HG03439 (cell line): Measurements from ENCODE around the gene PRAME.

Experiments used
- ATAC-seq: cut with Tn5 transposase; IDR thresholded peaks from one replicate; pipeline ENCODE4 v1.9.1; 2021; ENCODE audit warnings: mild to moderate bottlenecking, moderate library complexity; ENCODE audit not compliant: unreplicated experiment

PRAME gene

GRCh38 chr22:22579869-22580604 is 21.0 kb upstream of the PRAME start:
- no peak for ATAC-seq

GRCh38 chr22:22578702-22579424 is 19.8 kb upstream of the PRAME start:
- ATAC-seq, result no peak

DNA sequence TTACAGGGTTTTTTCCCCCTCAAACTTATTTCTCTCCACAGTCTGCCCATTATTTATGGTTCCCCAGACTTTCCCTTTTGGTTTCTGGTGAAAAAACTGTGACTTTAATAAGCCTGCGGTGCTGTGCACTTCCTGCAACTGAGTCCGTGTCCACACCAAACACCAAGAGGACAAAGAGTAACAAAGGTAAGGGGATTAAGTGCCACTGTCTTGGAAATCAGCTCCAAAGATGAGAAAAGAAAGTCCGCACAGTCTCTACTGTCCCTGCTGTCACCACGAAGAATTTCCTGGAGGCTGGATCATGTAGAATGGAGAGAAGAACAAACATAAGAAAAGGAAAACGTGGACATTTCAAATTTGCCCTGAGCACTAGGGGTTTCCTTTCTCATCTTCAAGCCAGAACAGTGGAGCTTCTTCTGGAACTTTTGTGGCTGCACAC is 17.9 kb upstream of the PRAME start:
- ATAC-seq, result no peak

- no peak for ATAC-seq
Observed at GRCh38 chr22:22576244-22576988, 17.4 kb upstream of the PRAME start.

DNA sequence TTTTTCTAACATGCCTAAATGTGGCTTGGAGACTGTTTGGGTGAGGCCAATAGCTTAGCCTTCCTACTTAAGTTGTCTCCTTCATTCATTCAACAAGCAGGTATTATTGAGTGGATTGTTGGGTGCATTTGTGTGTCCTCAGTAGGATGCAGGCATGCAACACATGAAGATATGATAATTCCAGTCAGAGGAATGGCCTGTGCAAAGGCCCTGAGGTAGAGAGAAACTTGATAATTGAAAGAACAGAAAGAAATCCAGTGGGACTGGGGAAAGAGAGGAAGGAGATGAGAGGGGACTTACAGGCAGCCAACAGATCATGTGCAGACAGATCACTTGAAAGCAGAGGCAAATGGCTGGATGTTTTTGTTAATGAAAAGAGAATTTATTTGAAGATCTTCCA is 15.3 kb upstream of the PRAME start:
- no peak for ATAC-seq

DNA sequence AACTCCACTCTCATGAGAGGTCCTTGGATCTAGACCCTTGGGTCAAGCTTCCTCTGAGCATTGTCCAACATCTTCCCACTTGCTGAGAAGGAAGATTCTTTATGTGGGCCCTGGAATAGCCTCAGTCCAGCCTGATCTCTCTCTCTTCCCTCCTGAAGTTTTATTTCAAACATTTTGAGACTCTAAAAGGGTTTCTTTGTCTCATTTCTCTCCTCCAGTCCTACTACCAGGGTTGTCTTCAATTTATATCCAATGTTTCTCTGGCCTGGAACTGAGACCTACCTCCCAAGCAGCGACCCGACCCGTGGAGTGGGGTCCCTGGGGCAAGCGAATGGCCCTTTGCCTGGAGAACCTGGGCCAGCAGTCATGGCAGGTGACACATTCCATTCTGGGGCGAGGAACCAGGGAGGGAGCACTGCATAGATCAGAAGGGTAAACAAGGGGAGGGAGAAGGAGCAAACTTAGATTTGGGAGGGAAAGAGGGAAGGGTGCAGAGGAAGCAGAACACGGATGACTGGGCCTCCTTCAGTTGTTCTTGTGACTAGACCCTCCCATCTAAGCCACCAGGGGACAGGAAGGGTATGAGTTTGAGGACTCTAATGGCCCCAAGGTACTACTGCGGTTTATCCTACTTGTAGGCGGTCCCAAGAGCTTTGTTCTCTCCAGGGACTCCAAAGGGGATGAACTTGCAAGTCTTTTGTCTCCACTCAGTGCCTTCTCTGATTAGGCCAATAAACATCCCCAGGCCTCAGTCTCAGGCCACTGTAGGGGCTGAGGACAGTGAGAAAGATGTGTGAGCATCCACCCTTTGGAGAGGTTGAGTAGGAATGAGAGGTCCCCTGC is 14.2 kb upstream of the PRAME start:
- ATAC-seq, result no peak

DNA sequence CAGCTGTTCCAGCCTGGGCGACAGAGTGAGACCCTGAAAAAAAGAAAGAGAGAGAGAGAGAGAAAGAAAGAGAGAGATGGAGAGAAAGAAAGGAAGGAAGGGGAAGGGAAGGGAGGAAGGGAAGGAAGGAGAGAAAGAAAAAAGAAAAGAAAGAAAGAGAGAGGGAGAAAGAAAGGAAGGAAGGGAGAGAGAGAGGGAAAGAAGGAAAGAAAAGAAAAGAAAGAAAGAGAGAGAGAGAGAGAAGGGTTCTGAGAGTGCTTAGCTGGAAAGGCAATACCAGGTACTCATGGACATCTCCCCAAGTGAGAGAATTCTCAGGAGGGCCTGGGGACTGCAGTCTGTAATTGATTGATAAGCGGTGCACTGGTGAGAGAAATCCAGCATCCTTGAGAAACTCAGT is 12.8 kb upstream of the PRAME start:
- no peak for ATAC-seq

GRCh38 chr22:22571429-22571828 is 12.4 kb upstream of the PRAME start:
- no peak for ATAC-seq

GRCh38 chr22:22569218-22569617 is 10.2 kb upstream of the PRAME start:
- no peak for ATAC-seq

DNA sequence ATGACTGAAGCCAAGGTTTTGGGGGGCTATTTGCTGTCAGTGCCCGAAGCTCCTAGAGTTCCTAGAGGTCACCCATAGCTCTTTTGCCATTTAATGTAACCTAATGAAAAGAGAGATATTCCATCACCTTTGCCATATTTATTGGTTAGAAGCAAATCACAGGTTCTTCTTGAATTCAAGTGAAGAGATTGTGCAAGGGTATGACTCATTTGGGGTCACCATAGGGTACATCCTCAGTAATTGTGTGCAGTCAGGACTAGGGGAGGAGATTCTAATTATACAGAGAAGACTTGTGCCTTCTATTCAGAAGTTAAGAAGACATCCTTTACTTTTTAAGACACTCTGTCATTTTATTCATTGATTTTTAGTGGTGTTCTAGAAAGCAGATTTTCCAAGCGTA is 6.9 kb upstream of the PRAME start:
- ATAC-seq, result no peak

DNA sequence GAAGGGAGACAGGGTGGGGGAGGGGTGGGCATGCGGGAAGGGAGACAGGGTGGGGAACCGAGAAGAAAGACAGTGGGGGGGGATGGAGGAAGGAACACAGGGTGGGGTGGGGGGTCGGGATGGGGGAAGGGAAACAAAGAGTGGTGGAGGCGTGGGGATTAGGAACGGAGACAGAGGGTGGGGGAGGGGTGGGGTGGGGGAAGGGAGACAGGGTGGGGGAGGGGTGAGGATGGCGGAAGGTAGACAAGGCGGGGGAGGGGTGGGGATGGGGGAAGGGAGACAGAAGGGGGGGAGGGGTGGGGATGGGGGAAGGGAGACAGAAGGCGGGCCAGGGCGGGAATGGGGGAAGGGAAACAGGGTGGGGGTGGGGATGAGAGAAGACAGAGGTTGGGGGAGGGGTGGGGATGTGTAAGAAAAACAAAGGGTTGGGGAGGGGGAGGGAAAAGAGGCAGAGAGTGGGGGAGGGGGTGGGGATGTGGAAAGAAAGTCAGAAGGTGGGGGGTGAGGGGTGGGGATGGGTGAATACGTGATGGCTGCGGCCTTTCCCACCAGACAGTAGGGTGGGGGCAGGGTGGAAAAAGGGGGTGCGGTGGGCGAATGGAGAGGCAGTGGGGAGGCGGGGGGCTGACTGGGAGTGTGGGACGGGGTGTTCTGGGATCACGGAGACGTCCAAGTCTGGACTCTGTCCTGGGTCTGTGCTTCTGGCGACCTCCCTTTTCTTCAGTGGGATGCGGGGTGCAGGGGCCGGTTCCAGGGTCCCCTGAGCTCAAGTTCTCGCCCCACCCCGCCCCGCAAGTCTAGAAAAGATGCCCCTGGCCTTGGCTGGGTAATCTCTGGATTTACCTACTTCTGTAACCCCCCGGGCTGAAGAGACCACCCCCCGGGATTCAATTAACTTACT is 744 bp downstream of the PRAME start:
- no peak for ATAC-seq

GRCh38 chr22:22556995-22557925 is 1.8 kb downstream of the PRAME start:
- ATAC-seq, result no peak

DNA sequence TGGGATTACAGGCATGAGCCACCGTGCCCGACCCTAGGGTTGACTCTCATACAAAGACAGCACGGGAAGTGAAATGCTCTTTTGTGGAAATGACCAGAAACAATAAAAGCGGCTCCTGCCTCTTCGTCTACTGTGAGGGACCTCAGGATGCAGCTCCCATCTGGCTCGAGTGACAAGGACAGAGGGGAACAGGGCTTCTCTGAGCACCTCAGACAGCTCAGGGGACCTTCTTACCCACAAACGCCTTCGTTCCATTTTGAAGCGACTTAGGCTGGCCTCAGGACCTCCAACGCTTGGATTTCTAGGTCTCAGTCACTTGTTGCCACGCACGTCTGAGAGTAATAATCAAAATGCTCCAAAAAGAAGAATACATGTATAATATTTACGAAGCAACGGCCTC is 2.5 kb downstream of the PRAME start:
- no peak for ATAC-seq

DNA sequence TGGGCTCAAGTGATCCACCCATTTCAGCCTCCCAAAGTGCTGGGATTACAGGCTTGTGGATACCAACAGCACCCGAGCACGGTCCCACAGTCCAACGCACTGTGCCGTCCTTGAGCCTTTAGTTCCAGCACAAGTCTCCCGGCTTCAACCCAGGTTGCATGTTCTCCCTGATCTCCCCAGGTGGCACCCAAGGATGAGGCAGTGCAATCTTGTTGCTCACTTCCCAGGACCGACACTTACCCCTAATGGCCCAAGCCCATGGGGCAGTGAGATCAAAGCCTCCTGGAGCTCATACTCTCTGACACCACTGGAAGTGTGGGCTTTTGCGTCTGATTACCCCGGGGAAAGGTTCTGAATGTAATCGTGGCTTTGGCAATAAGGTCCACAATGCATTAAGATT is 3.5 kb downstream of the PRAME start:
- ATAC-seq, result no peak

- no peak for ATAC-seq
Observed at GRCh38 chr22:22554587-22555284, 4.3 kb downstream of the PRAME start.

- no peak for ATAC-seq
Observed at GRCh38 chr22:22553735-22554586, 5.1 kb downstream of the PRAME start.

- no peak for ATAC-seq
Observed at GRCh38 chr22:22553141-22553540, 5.9 kb downstream of the PRAME start.
